Keratinocyte (primary cell): Measurements from ENCODE around the gene WDPCP. TPM values are rescaled to one million over a fixed set of nuclear protein-coding genes. Genes with fewer than 3 reads are reported as not detected.

Source experiments
- DNase-seq: peaks from one replicate; pipeline ENCODE4 v3.0.0-alpha.2; 2011; ENCODE audit warnings: low read depth, missing footprints, low spot score
- FAIRE-seq: peaks from 2 replicates; lab custom pipeline; 2011; peaks lifted over from hg19 to GRCh38; lab: Jason Lieb, UNC
- H2AFZ ChIP-seq: 2 replicates; pipeline ENCODE4 v1.6.0; 2012; ENCODE audit warnings: low read length, control low read depth, inconsistent platforms; ENCODE audit not compliant: control insufficient read depth
- H3K27ac ChIP-seq: 2 replicates; pipeline ENCODE4 v1.5.1; 2011; ENCODE audit warnings: low read length; ENCODE audit not compliant: control insufficient read depth, insufficient read depth
- H3K27me3 ChIP-seq: 3 replicates; pipeline ENCODE4 v1.6.0; 2011; ENCODE audit warnings: low read length; ENCODE audit not compliant: control insufficient read depth, insufficient read depth; ENCODE audit errors: extremely low read depth
- H3K36me3 ChIP-seq, 2 experiments: 2 replicates in 1 of 2; 3 replicates in 1 of 2; pipeline ENCODE4 v1.5.1; 2011; ENCODE audit warnings: low read length in 2 of 2, mild to moderate bottlenecking in 1 of 2; ENCODE audit not compliant: control insufficient read depth in 2 of 2, insufficient read depth in 2 of 2; ENCODE audit errors: extremely low read depth in 1 of 2
- H3K4me1 ChIP-seq: 3 replicates; pipeline ENCODE4 v1.5.1; 2011; ENCODE audit warnings: low read length; ENCODE audit not compliant: control insufficient read depth, insufficient read depth; ENCODE audit errors: extremely low read depth
- H3K4me2 ChIP-seq: 3 replicates; pipeline ENCODE4 v1.6.0; 2011; ENCODE audit warnings: low read depth, low read length; ENCODE audit not compliant: control insufficient read depth, insufficient read depth; ENCODE audit errors: extremely low read depth
- H3K4me3 ChIP-seq, 3 experiments: fragments of 200-600 bp in 1 of 3; sonication (generic) in 1 of 3; 2 replicates in 2 of 3; 3 replicates in 1 of 3; pipeline ENCODE4 v1.5.1; 2011 to 2016; ENCODE audit warnings: low read length in 3 of 3, mild to moderate bottlenecking in 3 of 3, control low read depth in 2 of 3, inconsistent platforms in 1 of 3, low read depth in 1 of 3, mixed read lengths in 1 of 3, mixed run types in 1 of 3, moderate library complexity in 1 of 3; ENCODE audit not compliant: control insufficient read depth in 2 of 3, insufficient read depth in 2 of 3; ENCODE audit errors: extremely low read depth in 1 of 3
- H3K79me2 ChIP-seq: 2 replicates; pipeline ENCODE4 v1.6.0; 2012; ENCODE audit warnings: low read length; ENCODE audit not compliant: control insufficient read depth, insufficient read depth
- H3K9ac ChIP-seq: 3 replicates; pipeline ENCODE4 v1.6.0; 2011; ENCODE audit warnings: low read length; ENCODE audit not compliant: control insufficient read depth, insufficient read depth; ENCODE audit errors: extremely low read depth
- H3K9me1 ChIP-seq: 3 replicates; pipeline ENCODE4 v1.6.0; 2011; ENCODE audit warnings: low read length; ENCODE audit not compliant: control insufficient read depth, insufficient read depth; ENCODE audit errors: extremely low read depth
- H3K9me3 ChIP-seq: 2 replicates; pipeline ENCODE4 v1.5.1; 2012; ENCODE audit warnings: low read depth, low read length; ENCODE audit not compliant: control insufficient read depth
- H4K20me1 ChIP-seq: 3 replicates; pipeline ENCODE4 v1.6.0; 2011; ENCODE audit warnings: low read length; ENCODE audit not compliant: control insufficient read depth, insufficient read depth; ENCODE audit errors: extremely low read depth
- CTCF ChIP-seq, 3 experiments: IDR thresholded peaks in 1 of 3; conservative IDR thresholded peaks in 1 of 3; optimal IDR thresholded peaks in 1 of 3; 2 replicates in 2 of 3; 3 replicates in 1 of 3; pipeline versions ENCODE3 to v1.5.1; 2011; ENCODE audit warnings: low read length in 3 of 3, mild to moderate bottlenecking in 3 of 3, moderate library complexity in 2 of 3, control low read depth in 1 of 3, inconsistent platforms in 1 of 3; ENCODE audit not compliant: insufficient read depth in 2 of 3; ENCODE audit errors: extremely low read depth in 1 of 3
- EZH2 ChIP-seq: IDR thresholded peaks from one replicate; pipeline ENCODE4 v1.6.1; 2012; ENCODE audit warnings: inconsistent platforms, mild to moderate bottlenecking, low read length, moderate library complexity
- dilution Hi-C: fragments of 300-500 bp; cut with MboI; formaldehyde crosslinking; loops from one replicate; pipeline ENCODE4 v1.7.0; 2020; ENCODE audit warnings: low sequenced_read_pairs; ENCODE audit not compliant: extremely low pct_ligation_motif_present
- polyA plus RNA-seq, 5 experiments: library from polyadenylated mRNA; depleted of rRNA in 3 of 5; stranded (reverse) in 3 of 5; stranded (forward) in 1 of 5; unstranded in 1 of 5; fragments of >200 nt; gene quantifications; 1 replicate in 1 of 5; 2 replicates in 3 of 5; 3 replicates in 1 of 5; pipeline versions ENCODE4 v1.2.1 to v1.2.3, GENCODE V29; 2011 to 2012; ENCODE audit warnings: missing spikeins in 2 of 5, low read depth in 1 of 5, low replicate concordance in 1 of 5

Gene WDPCP
- polyA plus RNA-seq, 1 donor (not counting 4 experiments of a cell fraction or from before 2014, with no cell fraction given), result 2.9 TPM

GRCh38 chr2:63463142-63463541 lies 125.1 kb downstream of the WDPCP start:
- Histone ChIP-seq H2AFZ (no peak overlapping the region), H3K27me3 (no peaks in the 10 kb centered on the region), H4K20me1 (no peaks in the 10 kb centered on the region), H3K4me3 (no peak overlapping the region), H3K79me2 (no peaks in the 10 kb centered on the region), H3K36me3 (no peaks in the 10 kb centered on the region), H3K4me1 (no peaks in the 10 kb centered on the region), H3K27ac (no peak overlapping the region), H3K4me2 (no peak overlapping the region), H3K9me3 (no peaks in the 10 kb centered on the region), H3K9ac (no peak overlapping the region), H3K9me1 (no peaks in the 10 kb centered on the region)
- dilution Hi-C loops, result no loop called here
- FAIRE-seq (no peak), DNase-seq (no peak)
- TF ChIP-seq EZH2 (no peak), CTCF (optimal IDR thresholded peaks at IDR 0.05 in 1 of 3, IDR thresholded peaks at IDR 0.05 in 1 of 3, conservative IDR thresholded peaks at IDR 0.05 in 1 of 3; ENCODE audit: extremely low read depth in 1 of 3, insufficient read depth in 2 of 3, low read length in 3 of 3) (no peak)

- Histone ChIP-seq H3K36me3 (no peaks in the 10 kb centered on the region), H3K9me3 (no peaks in the 10 kb centered on the region), H3K4me1 (peaks cover 4% of the 10 kb centered on the region), H4K20me1 (no peaks in the 10 kb centered on the region), H3K4me2 (no peak overlapping the region), H3K9me1 (no peaks in the 10 kb centered on the region), H2AFZ (no peak overlapping the region), H3K9ac (no peak overlapping the region), H3K4me3 (no peak overlapping the region), H3K79me2 (no peaks in the 10 kb centered on the region), H3K27me3 (no peaks in the 10 kb centered on the region), H3K27ac (no peak overlapping the region)
- peak; percentile 41 for FAIRE-seq
- TF ChIP-seq CTCF (optimal IDR thresholded peaks at IDR 0.05 in 1 of 3, IDR thresholded peaks at IDR 0.05 in 1 of 3, conservative IDR thresholded peaks at IDR 0.05 in 1 of 3; ENCODE audit: extremely low read depth in 1 of 3, insufficient read depth in 2 of 3, low read length in 3 of 3), result no peak
- TF ChIP-seq EZH2, result no peak
- dilution Hi-C loops, result no loop called here
- no peak for DNase-seq
These were observed 141.6 kb downstream of the WDPCP start for GRCh38 chr2:63446658-63447057.
